ENCODE data around the gene CHD9.

GRCh38 chr16:53216798-53217197 lies 162.0 kb downstream of the CHD9 start:
- no peak for TF ChIP-seq CTCF (IDR thresholded peaks at IDR 0.05; ENCODE audit: low read depth, low read length)
- no peak for TF ChIP-seq POLR2A (IDR thresholded peaks at IDR 0.05; ENCODE audit: extremely low read depth, insufficient read length)
- no peak for TF ChIP-seq MAX (IDR thresholded peaks at IDR 0.05; ENCODE audit: low read depth, low read length)
